Skeletal muscle satellite cell (primary cell): Measurements from ENCODE around the gene UIMC1.

ENCODE experiments used
- H3K27me3 ChIP-seq: 2 replicates; pipeline ENCODE4 v1.7.0; 2013; ENCODE audit warnings: low read length; ENCODE audit not compliant: control insufficient read depth, insufficient read depth
- H3K36me3 ChIP-seq: 2 replicates; pipeline ENCODE4 v1.7.0; 2013; ENCODE audit warnings: mild to moderate bottlenecking, control low read depth, low read length; ENCODE audit not compliant: insufficient read depth
- H3K4me1 ChIP-seq: 2 replicates; pipeline ENCODE4 v1.7.0; 2013; ENCODE audit warnings: low read length; ENCODE audit not compliant: control insufficient read depth, insufficient read depth
- H3K4me2 ChIP-seq: 2 replicates; pipeline ENCODE4 v1.7.0; 2013; ENCODE audit warnings: mild to moderate bottlenecking, low read length
- H3K4me3 ChIP-seq: 2 replicates; pipeline ENCODE4 v1.7.0; 2013; ENCODE audit warnings: low read length
- H3K9ac ChIP-seq: 2 replicates; pipeline ENCODE4 v1.7.0; 2013; ENCODE audit warnings: mild to moderate bottlenecking, low read depth, low read length, moderate library complexity
- H3K9me3 ChIP-seq: replicated peaks from 2 replicates; pipeline ENCODE4 v1.7.0; 2013; ENCODE audit warnings: mild to moderate bottlenecking, control low read depth, low read length

UIMC1 gene

DNA sequence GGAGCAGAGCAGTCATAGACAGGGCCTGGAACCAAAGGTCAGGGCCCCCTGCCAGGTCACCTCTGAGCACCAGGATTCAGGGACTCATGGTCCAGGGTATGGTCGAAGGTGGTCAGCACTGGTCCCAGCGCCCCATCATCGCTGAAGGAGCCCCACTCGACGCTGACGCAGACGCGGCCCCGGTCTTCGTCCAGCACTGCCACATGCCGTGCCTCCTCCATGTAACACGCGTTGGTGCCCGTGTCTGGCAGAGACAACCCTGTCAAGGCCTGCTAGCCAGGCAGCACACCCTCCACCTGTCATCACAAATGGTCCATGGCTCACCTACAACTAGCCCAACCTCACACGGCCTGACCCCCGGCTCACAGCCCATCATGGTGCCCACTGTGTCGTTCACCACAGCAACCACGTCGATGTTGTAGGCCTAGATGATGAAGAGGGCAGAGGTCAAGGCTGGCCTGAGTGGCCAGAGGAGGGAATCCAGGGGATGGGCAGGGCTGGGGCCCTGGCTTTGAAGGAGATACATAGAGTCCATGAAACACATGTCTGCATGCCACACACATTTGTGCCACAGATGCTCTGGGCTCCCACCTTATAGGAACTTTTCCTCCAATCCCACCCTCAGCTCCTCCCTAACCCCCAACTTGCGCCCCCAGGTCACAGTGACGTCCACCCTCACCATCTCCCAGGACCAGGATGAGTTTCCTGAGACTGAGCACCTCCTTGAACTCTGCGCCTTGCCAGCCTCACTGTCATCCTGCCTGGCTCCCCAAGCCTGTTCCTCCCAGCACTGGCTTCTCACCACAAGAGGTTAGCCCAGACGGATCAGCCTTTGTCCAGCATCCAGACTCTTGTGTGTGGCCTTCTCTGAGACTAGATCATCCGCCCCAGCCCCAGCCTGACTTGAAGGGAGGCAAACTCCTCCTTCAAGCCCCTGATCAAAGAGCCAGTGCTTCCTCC lies 117.0 kb downstream of the UIMC1 start:
- no peaks in the 10 kb centered on the region for H3K4me1 ChIP-seq
- peaks cover 34% of the 10 kb centered on the region for H3K27me3 ChIP-seq
- no peak overlapping the region for H3K9ac ChIP-seq
- no peak overlapping the region for H3K4me2 ChIP-seq
- H3K9me3 ChIP-seq, result no peaks in the 10 kb centered on the region
- no peak overlapping the region for H3K4me3 ChIP-seq
- H3K36me3 ChIP-seq, result no peaks in the 10 kb centered on the region

DNA sequence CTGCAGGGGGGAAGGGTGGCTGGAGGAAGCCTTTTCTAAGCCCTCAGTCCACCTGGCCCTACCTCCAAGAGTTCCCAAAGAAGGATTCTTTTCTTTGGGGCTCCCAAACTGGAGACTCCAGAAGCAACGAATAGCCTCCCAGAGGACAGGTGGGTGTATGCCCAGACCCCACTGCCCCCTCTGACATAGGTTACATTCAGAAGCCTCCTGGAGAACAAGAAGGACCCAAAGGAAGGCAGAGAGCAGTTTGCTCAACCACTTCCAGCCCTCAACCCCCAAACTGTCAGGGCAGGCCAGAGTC lies 117.8 kb downstream of the UIMC1 start:
- Histone ChIP-seq H3K27me3 (peaks cover 31% of the 10 kb centered on the region), H3K9ac (no peak overlapping the region), H3K36me3 (no peaks in the 10 kb centered on the region), H3K9me3 (no peaks in the 10 kb centered on the region), H3K4me1 (no peaks in the 10 kb centered on the region), H3K4me2 (no peak overlapping the region), H3K4me3 (no peak overlapping the region)

DNA sequence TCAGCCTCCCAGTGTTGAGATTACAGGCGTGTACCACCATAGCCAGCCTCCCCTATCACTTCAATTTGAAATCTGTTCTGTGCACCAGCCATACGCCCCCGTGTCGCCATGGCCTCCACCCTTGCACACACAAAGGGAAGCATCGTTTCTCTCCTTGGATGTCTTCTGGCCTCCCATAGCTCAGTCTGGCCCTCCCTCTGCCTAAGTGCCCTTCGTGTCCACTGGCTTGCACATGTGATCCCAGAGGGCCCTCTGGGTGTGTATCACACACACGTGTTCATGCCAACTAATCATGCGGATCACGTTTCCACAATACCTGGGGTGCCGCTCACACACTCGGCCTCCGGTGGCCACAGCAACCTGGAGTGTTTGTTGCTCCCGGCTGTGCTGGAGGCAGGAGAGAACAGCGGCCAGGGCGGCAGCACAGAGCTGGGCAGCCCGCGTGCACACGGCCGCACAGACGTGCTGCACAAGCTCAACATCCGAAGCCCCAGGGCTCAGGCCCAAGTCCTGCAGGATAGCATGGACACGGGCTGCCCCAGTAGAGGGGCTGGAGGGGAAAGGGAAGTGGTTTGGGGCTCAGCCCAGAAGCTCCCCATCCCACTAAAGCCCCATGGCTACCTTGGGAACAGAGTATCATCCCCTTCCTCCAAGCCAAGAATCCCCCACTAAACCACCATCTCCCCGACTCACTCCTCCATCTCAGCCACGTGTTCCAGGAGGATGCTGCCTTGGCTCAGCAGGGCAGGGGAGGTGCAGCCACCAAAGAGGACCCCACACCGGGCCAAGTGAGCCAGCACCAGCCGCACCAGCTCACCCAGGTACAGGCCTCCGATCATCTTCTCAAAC lies 118.3 kb downstream of the UIMC1 start:
- no peak overlapping the region for H3K9ac ChIP-seq
- no peak overlapping the region for H3K4me2 ChIP-seq
- H3K4me3 ChIP-seq, result no peak overlapping the region
- H3K27me3 ChIP-seq, result peaks cover 29% of the 10 kb centered on the region
- no peaks in the 10 kb centered on the region for H3K9me3 ChIP-seq
- no peaks in the 10 kb centered on the region for H3K36me3 ChIP-seq
- H3K4me1 ChIP-seq, result no peaks in the 10 kb centered on the region

DNA sequence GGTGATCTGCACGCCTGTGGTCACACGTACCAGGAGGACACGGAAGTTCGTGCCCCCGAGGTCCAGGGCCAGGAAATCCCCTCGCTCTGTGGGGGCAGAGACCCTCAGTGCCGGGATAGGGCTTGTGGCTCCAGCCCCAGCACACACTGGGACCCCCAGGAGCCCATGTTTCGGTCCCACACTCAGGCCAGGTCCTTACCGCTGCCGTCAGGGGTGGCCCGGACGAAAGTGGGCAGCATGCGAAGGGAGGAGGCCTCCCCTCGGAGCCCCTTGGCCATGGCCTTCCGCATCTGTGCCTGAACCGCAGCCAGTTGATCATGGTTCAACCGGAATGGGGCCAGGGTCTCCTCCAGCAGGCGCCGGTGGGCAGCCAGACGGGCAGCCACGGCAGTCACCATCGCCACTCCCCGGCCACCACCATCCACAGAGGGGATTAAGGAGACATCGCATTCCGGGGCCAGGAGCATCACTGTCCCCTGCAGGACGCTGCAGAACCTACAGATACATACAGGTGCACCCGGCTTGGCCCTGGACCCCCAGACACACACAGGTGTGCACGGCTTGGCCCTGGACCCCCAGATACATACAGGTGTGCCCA lies 119.2 kb downstream of the UIMC1 start:
- peaks cover 29% of the 10 kb centered on the region for H3K27me3 ChIP-seq
- no peak overlapping the region for H3K4me3 ChIP-seq
- H3K9me3 ChIP-seq, result no peaks in the 10 kb centered on the region
- H3K9ac ChIP-seq, result no peak overlapping the region
- H3K36me3 ChIP-seq, result no peaks in the 10 kb centered on the region
- peaks cover 1% of the 10 kb centered on the region for H3K4me1 ChIP-seq
- H3K4me2 ChIP-seq, result no peak overlapping the region

DNA sequence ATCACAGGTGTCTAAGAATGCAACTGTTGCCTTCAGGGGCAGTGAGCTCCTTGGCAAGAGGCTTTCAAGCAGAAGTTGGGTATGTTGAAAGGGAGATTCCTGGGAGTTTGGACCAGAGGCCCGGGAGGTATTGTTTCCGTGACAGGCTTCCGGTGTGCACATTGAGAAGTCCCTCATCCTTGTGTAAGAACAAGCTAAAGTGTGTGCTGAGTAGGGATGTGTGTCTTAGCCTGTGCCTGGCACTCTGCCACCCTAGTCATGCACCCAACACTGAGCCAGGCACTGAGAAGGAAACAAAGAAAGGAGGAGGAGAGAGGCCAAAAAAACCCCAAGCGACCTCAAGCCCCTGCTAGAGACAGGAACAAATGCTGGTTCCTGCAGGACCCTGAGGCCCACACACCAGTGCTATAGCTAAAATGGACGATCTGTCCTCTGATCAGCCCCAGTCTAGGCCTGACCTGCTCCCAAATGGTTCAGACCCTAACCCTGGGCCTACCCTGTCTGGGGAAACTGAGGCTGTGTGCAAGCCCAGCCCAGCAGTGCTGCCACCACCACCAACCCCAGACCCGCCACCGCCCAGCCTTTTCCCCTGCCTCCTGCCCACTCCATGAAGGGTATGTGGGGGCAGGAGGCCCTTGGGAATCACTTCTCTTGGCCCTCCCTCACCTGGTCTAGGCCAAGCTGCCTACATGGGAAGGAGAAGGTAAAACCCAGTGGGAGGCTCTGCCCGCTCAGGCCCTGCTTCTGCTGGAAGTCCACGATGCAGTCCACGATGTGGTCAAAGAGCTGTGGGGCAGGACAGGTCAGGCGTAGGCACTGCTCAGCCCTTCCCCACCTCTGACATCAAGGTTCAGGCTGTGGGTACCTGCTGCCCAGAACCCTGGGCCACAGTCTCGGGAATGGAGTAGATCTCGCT lies 120.0 kb downstream of the UIMC1 start:
- peaks cover 3% of the 10 kb centered on the region for H3K4me1 ChIP-seq
- H3K27me3 ChIP-seq, result peaks cover 25% of the 10 kb centered on the region
- H3K36me3 ChIP-seq, result no peaks in the 10 kb centered on the region
- H3K4me3 ChIP-seq, result no peak overlapping the region
- no peaks in the 10 kb centered on the region for H3K9me3 ChIP-seq
- no peak overlapping the region for H3K4me2 ChIP-seq
- no peak overlapping the region for H3K9ac ChIP-seq

DNA sequence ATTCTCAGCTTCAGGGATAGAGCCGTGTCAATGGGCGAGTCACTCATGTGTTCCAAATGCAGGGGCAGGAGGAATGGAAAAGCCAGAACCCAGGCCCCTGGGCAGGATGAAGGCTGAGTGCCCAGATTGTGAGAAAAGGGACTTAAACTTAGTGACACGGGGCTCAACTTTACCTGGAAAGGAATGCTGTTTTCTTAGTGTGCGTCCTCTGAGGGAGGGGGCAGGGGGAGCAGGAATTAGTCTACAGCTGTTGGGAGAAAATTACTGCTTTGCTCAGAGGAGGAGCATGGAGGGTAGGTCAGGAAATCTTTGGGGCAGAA lies 122.0 kb downstream of the UIMC1 start:
- Histone ChIP-seq H3K4me1 (peaks cover 3% of the 10 kb centered on the region), H3K9me3 (no peaks in the 10 kb centered on the region), H3K27me3 (peaks cover 16% of the 10 kb centered on the region), H3K4me2 (no peak overlapping the region), H3K9ac (no peak overlapping the region), H3K4me3 (no peak overlapping the region), H3K36me3 (no peaks in the 10 kb centered on the region)

DNA sequence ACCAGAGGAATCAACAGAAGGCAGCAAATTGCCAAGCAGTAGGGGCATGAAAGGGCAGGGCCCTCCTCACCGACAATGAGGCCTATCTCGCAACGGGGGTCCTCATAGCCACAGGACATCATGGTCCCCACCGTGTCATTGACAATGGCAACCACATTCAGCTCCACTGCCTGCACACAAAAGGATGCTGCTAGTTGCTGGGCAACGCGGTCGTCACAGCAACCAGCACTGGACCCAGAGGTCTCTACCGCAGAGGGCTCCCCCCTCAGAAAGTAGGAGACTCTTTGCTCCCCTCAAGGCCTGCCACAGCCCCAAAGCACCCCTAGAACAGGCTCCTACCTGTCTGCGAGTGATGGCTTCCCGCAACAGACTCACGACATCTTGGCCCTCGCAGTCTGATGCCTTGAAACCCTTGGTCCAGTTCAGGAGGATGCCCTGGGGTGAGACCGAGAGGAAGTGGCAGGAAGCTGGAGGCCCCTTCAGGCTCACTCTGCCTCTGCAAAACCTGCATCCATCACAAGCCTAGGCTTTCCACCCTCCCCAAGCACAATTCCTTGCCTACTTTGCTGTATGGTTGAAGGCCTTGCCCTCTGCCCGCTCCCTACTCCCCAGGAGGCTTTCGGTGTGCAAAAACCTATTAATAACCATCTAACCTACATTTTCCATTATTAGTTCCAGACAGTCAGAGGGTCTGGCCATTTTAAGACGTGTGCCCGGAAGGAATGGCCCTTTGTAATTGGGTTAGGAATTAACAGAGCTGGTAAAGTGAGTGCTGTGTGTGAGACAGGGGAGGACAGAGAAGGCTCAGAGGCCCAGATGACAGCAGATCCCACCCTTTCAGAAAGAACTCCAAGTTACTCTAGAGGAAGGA lies 122.6 kb downstream of the UIMC1 start:
- no peak overlapping the region for H3K4me3 ChIP-seq
- no peaks in the 10 kb centered on the region for H3K36me3 ChIP-seq
- no peak overlapping the region for H3K4me2 ChIP-seq
- peaks cover 3% of the 10 kb centered on the region for H3K4me1 ChIP-seq
- H3K27me3 ChIP-seq, result peaks cover 17% of the 10 kb centered on the region
- no peak overlapping the region for H3K9ac ChIP-seq
- H3K9me3 ChIP-seq, result no peaks in the 10 kb centered on the region

DNA sequence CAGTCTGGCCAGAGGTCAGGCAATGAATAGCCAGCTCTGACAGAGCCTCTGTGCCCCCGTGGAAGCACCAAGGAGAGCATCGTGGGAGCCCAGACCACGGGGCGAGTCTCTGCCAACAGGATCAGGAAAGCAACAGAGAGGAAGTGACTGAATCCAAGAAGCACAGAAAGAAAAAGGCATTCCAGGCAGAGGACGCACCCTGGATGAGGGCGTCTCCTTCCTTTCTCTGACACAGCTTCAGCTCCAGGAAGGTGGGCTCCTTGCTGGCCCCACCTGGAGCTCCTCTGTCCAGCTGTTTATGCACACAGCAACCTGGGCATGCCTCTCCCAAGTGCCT lies 124.0 kb downstream of the UIMC1 start:
- Histone ChIP-seq H3K4me3 (no peak overlapping the region), H3K4me1 (peaks cover 3% of the 10 kb centered on the region), H3K27me3 (peaks cover 24% of the 10 kb centered on the region), H3K9me3 (no peaks in the 10 kb centered on the region), H3K9ac (no peak overlapping the region), H3K36me3 (no peaks in the 10 kb centered on the region), H3K4me2 (no peak overlapping the region)

DNA sequence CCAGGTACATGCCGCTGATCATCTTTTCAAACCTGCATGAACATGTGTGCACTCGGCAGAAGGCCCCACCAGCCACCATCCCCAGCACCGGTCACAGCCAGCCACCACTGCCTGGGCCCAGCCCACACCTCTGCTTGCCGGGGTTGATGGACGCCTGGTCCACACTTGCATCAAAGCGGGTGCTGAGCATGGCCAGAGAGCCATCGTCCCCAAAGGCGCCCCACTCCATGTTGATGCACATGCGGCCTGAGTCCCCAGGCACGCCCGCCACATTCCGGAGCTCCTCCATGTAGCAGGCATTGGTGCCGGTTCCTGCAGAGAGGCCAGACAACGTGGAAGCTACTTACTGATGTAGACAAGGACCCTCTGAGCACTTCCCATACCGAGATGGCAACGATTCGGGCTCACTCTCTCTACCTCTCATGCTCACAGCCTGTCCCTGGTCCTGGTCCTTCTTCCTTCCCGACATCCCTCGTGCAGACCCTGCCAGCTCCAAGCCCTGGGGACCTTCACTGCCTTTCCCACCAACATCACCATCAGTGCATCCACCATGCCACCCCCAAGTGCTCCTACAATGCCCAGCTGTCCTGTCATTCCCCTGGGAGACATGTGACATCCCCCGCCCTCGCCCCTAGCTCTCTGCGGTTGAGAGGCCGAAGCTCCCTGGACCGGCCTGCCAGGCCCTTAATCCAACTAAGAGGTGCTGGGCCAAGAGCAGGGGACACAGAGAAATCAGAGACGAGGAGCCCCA lies 124.6 kb downstream of the UIMC1 start:
- Histone ChIP-seq H3K4me3 (no peak overlapping the region), H3K9me3 (no peaks in the 10 kb centered on the region), H3K9ac (no peak overlapping the region), H3K36me3 (no peaks in the 10 kb centered on the region), H3K4me1 (peaks cover 3% of the 10 kb centered on the region), H3K4me2 (no peak overlapping the region), H3K27me3 (peaks cover 26% of the 10 kb centered on the region)
